Loucy (cell line): ENCODE results near the gene AAK1.

ENCODE experiments used
- H2AFZ ChIP-seq: fragments of 200-600 bp; sonication (generic); 2 replicates; pipeline ENCODE4 v1.6.0; 2016; ENCODE audit warnings: antibody characterized with exemption, mild to moderate bottlenecking, low read length, moderate library complexity
- H3F3A ChIP-seq: fragments of 200-600 bp; 2 replicates; pipeline ENCODE4 v1.6.0; 2016; ENCODE audit warnings: antibody characterized with exemption, low read depth, mild to moderate bottlenecking
- H3K27me3 ChIP-seq: fragments of 200-600 bp; sonication (generic); 2 replicates; pipeline ENCODE4 v1.6.1; 2014; ENCODE audit warnings: low read length, mild to moderate bottlenecking; ENCODE audit not compliant: insufficient read depth, poor library complexity, severe bottlenecking
- H3K36me3 ChIP-seq: fragments of 200-600 bp; sonication (generic); 2 replicates; pipeline ENCODE4 v1.6.1; 2016; ENCODE audit warnings: low read length; ENCODE audit not compliant: insufficient read depth
- H3K4me1 ChIP-seq: fragments of 200-600 bp; sonication (generic); 2 replicates; pipeline ENCODE4 v1.5.1; 2014; ENCODE audit warnings: low read length, mild to moderate bottlenecking; ENCODE audit not compliant: insufficient read depth, poor library complexity, severe bottlenecking
- H3K4me2 ChIP-seq: fragments of 200-600 bp; sonication (generic); 2 replicates; pipeline ENCODE4 v1.6.0; 2014; ENCODE audit warnings: antibody characterized with exemption, low read length, low read depth, mild to moderate bottlenecking; ENCODE audit not compliant: poor library complexity, severe bottlenecking
- H3K4me3 ChIP-seq: fragments of 200-600 bp; sonication (generic); 2 replicates; pipeline ENCODE4 v1.5.1; 2014; ENCODE audit warnings: low read length, mild to moderate bottlenecking, mixed read lengths; ENCODE audit not compliant: poor library complexity, severe bottlenecking
- H3K79me2 ChIP-seq: fragments of 200-600 bp; sonication (generic); 2 replicates; pipeline ENCODE4 v1.6.1; 2014; ENCODE audit warnings: low read length; ENCODE audit not compliant: insufficient read depth
- H3K9ac ChIP-seq: fragments of 200-600 bp; sonication (generic); 2 replicates; pipeline ENCODE4 v1.6.0; 2014; ENCODE audit warnings: mild to moderate bottlenecking, low read depth, low read length, moderate library complexity; ENCODE audit not compliant: poor library complexity, severe bottlenecking
- H3K9me2 ChIP-seq: fragments of 200-600 bp; sonication (generic); replicated peaks from 2 replicates; pipeline ENCODE4 v1.6.1; 2016; ENCODE audit warnings: low read depth, low read length, mixed read lengths
- H3K9me3 ChIP-seq: fragments of 200-600 bp; sonication (generic); 2 replicates; pipeline ENCODE4 v1.6.1; 2014; ENCODE audit warnings: mild to moderate bottlenecking, antibody characterized with exemption, low read length, low read depth; ENCODE audit not compliant: insufficient read depth
- H4K20me1 ChIP-seq: fragments of 200-600 bp; sonication (generic); 2 replicates; pipeline ENCODE4 v1.6.0; 2014; ENCODE audit warnings: antibody characterized with exemption, low read length, mild to moderate bottlenecking; ENCODE audit not compliant: insufficient read depth, poor library complexity, severe bottlenecking
- CTCF ChIP-seq: fragments of 200-600 bp; sonication (generic); conservative IDR thresholded peaks from 2 replicates; pipeline ENCODE4 v1.5.1; 2014; ENCODE audit warnings: mild to moderate bottlenecking, antibody characterized with exemption, low read length
- EZH2phosphoT487 ChIP-seq: fragments of 200-600 bp; IDR thresholded peaks from 2 replicates; pipeline ENCODE4 v1.6.1; 2018; ENCODE audit warnings: antibody characterized with exemption, mild to moderate bottlenecking, moderate library complexity, borderline replicate concordance

The AAK1 gene

GRCh38 chr2:69501301-69501700, 142.2 kb downstream of the AAK1 start:
- Histone ChIP-seq H3F3A (no peaks in the 10 kb centered on the region), H3K27me3 (no peaks in the 10 kb centered on the region), H3K9me2 (no peaks in the 10 kb centered on the region), H3K4me2 (no peak overlapping the region), H3K9me3 (no peaks in the 10 kb centered on the region), H3K36me3 (peaks cover 64% of the 10 kb centered on the region), H3K4me1 (no peaks in the 10 kb centered on the region), H3K79me2 (no peaks in the 10 kb centered on the region), H2AFZ (no peak overlapping the region), H4K20me1 (no peaks in the 10 kb centered on the region), H3K9ac (no peak overlapping the region), H3K4me3 (no peak overlapping the region)
- TF ChIP-seq CTCF = no peak

- H3K27me3 ChIP-seq = no peaks in the 10 kb centered on the region
- H4K20me1 ChIP-seq = no peaks in the 10 kb centered on the region
- H3K4me3 ChIP-seq = no peak overlapping the region
- H3K9me2 ChIP-seq = no peaks in the 10 kb centered on the region
- no peak overlapping the region for H3K9ac ChIP-seq
- no peaks in the 10 kb centered on the region for H3K9me3 ChIP-seq
- H3K79me2 ChIP-seq = no peaks in the 10 kb centered on the region
- H3K4me1 ChIP-seq = no peaks in the 10 kb centered on the region
- no peaks in the 10 kb centered on the region for H3F3A ChIP-seq
- H3K4me2 ChIP-seq = no peak overlapping the region
- no peak for TF ChIP-seq CTCF
- no peak for TF ChIP-seq EZH2phosphoT487
- no peak overlapping the region for H2AFZ ChIP-seq
- peaks cover 50% of the 10 kb centered on the region for H3K36me3 ChIP-seq
Observed at GRCh38 chr2:69499966-69500365, 143.6 kb downstream of the AAK1 start.

- Histone ChIP-seq H3K9me2 (no peaks in the 10 kb centered on the region), H2AFZ (no peak overlapping the region), H3F3A (no peaks in the 10 kb centered on the region), H3K27me3 (no peaks in the 10 kb centered on the region), H3K9me3 (no peaks in the 10 kb centered on the region), H3K36me3 (peaks cover 48% of the 10 kb centered on the region), H3K4me3 (no peak overlapping the region), H4K20me1 (no peaks in the 10 kb centered on the region), H3K9ac (no peak overlapping the region), H3K4me2 (no peak overlapping the region), H3K79me2 (no peaks in the 10 kb centered on the region), H3K4me1 (no peaks in the 10 kb centered on the region)
- TF ChIP-seq CTCF = no peak
- TF ChIP-seq EZH2phosphoT487 = no peak
Observed at GRCh38 chr2:69499242-69499641, 144.3 kb downstream of the AAK1 start.
